Activated CD4-positive, alpha-beta T cell treated with anti-CD3 and anti-CD28 coated beads for 48 hours (primary cell): ENCODE results near the gene ZNF232.
"Not testable (repeated sequence)": the region's sequence is repeated elsewhere in the genome, so short reads cannot be mapped to it uniquely, and the experiment has no call there.

Source experiments
- DNase-seq: peaks from one replicate; pipeline ENCODE4 v3.0.0-alpha.2; 2020

The ZNF232 gene

DNA sequence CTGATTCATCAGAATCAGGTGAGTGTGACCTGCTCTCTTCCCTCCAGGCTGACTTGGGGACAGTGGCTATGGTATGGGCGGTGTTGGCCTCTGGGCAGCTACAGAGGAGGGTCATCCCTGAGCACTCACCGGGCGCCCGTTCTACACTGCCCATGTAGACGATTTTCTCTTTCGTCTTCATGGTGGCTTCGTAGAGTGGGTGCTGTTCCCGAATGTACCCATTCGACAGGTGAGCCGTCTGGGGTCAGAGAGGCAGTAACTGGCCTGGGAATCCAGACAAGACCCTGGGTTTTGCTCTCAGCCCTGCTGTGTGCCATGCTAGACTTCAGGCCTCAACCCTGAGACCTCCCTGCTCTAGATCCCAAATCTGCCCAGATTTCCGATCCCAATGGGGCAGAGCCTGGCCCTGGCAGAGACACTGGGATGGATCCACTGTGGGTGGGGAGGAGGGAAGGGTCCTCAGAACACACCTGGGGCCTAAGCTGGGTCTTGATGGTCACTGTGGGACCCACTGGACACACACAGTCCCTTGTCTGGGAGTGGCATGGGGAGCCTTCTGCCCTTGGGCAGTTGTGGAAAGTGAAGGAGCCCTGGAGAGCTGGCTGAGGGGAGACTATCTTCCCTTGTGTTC is 17.3 kb upstream of the ZNF232 start:
- DNase-seq, result no peak

DNA sequence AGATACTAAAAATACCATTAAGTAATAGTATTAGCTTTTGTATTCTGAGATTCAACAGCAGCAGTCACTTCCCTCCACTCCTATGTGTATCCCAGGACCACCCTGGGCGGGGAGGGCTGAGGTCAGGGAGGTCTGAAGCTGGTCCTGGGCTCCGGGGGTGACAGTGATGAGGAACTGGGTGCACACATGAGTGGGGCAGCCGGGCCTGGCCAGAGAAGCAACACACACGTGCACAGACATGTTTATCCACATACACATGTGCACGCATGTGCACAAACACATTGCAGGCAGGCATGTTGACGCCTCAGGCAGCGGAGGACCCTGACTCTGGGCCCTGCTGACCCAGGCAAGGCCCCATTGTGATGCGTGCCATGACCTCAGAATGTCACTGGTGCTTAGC is 16.7 kb upstream of the ZNF232 start:
- DNase-seq, result not testable (repeated sequence)

- no peak for DNase-seq
These were observed 16.2 kb upstream of the ZNF232 start for GRCh38 chr17:5127910-5128309.

DNA sequence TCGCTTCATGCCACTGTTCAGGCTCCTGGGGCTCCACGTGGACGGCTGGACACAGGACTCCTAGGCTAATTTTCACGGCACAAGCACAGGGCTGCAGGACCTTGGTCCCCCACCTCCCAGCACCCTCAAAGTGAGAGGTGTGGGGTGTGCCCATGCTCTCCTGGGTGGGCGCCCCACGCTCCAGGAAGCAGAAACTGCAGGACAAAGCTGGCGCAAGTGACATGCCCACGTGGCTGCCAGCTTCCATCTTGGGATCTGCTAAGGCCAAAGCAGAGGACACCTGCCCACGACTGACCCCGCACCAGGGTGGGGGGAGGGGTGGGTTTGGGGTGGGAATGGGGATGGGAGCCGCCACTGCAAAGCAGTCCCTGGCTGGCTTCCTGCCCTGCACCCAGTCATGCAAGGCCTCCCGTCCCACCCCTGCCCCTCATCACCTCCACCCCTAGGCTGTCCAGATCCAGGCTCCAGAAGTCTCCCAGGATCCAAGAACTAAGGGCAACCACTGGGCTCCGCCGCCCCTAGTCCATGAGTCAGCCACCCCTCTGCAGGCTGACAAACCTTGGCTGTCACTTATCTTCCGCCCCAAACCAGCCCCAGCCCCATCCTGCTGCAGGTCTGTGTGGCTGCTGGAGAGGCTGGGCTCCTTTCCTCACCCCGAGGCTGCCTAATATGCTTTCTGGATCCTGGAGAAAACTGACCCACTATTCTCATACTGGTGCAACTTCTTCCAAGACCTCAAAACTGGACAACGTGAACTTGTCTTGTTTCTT is 15.2 kb upstream of the ZNF232 start:
- no peak for DNase-seq

GRCh38 chr17:5124896-5125295 is 13.2 kb upstream of the ZNF232 start:
- DNase-seq, result not testable (repeated sequence)

- DNase-seq, result not testable (repeated sequence)
These were observed 12.6 kb upstream of the ZNF232 start for GRCh38 chr17:5124125-5124760.

DNA sequence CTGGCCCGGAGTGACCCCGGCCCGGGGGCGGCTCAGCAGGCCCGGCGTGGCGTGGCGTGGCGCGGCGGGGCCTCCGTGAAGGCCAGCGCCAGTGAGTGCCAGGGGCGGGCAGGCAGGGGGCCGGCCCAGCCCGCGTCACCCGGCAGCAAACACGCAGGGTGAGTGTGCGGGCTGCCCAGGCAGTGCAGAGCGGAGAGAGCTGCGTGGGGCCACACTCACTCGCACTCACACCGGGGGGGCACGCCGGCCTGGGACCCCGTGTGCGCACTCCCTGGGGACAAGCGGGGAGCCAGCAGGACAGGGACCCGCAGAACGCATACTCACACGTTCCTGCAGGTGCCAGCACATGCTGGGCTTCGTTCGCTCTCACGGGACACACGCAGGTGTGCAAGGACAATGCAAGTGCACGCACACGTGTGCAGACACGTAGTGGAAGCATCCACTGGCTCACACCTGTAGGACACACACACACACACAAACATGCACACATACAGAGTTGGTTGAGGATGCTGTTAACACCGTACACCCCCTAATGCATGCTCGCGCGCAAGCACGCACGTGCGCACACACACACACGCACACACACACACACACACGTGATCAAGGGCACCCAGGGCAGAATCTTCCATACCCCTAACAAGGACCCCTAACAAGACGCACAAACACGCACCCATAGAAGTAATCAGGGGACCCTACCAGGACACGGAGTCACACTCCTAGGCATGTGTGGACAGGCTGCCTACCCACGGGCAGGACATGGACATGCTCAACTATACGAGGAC is 11.9 kb upstream of the ZNF232 start:
- no peak for DNase-seq

DNA sequence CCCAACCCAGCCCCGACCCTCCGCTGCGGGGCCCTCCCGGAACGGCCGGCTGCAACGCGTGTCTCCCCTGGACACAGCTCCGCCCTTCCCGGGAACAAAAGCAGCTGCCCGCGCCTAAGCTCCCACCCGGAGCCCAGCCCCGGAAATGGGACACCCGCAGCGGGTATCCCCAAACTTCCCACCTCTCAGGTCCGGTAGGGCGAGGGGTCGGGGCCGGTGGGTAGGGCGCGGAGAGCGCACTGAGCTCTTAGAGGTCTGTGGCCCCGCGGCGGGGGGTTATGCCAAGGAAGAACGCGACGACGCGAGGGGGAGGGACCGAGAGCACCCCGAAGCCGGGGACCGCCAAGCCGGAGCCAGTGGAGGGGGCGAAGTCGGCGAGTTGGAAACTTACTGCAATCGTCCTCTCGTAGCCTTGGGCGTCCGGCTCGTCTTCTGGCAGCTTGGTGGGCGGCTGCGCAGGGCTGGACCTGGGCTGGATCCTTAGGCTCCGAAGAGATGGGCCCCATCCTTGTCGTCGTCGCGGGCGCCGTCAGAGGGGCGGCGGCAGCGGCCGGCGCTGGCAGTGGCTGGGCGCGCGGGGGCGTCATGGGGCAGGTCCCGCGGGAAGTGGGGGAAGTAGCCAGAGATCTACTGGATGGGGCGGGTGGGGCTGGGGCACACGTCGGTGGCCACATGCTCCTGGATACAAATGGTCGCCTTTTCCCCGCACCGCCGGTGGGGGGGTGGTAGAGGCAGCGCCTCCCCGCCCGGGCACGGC is 11.1 kb upstream of the ZNF232 start:
- no peak for DNase-seq

GRCh38 chr17:5122056-5122455 is 10.4 kb upstream of the ZNF232 start:
- DNase-seq, result not testable (repeated sequence)

DNA sequence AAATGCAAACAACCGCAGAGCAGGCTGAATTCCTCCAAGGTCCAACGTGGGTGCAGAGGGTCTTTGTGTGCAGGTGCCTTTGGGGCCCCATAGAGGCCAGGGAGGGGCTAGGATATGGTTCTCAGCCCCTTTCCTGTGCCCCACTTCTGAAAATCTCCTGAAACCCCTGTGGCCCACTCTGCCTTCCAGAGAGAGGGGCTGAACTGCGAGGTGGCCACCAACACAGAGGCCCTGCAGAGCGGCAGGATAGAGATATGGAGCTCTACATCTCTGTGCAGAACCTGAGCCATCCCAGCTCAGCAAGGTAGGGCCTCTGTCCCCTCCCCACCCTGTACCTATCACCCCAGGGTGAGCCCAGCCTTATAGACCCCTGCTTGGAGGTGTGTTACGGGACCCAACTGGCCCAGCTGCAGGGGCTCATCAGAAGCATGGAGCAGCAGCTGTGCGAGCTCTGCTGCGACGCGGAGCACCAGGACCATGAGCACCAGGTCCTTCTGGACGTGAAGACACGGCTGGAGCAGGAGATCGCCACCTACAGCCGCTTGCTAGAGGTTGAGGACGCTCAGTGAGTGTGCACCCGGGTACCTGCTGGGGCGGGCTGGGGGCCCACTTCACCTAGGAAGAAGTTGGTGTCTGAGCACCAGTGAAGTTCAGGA is 9.6 kb upstream of the ZNF232 start:
- DNase-seq, result no peak

DNA sequence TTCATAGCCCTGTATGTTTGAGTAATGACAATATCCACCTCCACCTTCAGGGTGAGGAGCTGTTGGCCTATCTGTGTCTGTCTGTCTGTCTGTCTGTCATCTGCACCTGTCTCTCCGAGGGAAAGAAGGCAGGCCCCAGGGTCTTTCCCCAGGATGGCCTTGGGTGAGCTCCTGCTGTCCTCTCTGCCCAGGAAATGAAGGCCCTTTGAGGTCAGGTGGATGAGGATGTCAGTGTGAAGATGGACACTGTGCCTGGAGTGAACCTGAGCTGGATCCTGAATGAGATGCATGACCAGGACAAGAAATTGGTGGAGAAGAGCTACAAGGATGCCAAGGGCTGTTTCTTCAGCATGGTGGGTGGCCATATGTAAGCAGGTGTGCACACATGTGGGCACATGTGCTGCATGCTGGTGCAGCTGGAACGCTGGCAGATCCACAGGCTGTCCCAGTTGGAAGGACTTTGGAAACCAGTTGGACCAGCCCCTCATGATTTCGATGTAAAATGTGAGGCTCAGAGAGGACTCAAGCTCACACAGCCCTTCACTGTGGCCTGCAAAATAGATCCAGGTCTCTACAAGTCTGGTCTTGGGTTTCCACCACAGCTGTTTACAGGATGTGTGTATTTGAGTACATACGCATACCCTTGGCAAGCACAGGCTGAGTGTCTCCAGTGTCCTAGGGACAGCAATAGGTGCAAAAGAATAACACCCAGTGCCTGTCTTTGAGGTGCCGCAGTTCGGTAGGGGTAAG is 8.9 kb upstream of the ZNF232 start:
- not testable (repeated sequence) for DNase-seq

GRCh38 chr17:5120036-5120435 is 8.4 kb upstream of the ZNF232 start:
- no peak for DNase-seq

DNA sequence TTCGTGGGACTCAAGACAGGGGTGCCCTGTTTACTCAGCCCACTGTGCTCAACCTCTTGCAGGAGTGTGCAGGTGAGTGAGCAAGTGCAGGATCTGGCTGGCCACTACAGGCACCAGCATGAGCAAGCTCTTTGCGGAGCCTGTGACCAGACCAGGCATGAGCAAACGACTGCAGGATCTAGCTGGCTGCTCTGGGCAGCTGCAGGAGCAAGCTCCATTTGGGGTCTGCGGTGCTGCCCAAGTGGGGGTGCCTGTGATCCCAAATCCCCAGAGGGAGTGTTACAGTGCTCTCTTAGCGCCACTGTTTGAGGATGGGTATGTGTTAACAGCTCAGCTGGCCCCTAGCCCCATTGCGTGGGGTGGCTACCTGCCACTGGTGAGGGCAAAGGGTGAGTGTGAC is 6.5 kb upstream of the ZNF232 start:
- no peak for DNase-seq

DNA sequence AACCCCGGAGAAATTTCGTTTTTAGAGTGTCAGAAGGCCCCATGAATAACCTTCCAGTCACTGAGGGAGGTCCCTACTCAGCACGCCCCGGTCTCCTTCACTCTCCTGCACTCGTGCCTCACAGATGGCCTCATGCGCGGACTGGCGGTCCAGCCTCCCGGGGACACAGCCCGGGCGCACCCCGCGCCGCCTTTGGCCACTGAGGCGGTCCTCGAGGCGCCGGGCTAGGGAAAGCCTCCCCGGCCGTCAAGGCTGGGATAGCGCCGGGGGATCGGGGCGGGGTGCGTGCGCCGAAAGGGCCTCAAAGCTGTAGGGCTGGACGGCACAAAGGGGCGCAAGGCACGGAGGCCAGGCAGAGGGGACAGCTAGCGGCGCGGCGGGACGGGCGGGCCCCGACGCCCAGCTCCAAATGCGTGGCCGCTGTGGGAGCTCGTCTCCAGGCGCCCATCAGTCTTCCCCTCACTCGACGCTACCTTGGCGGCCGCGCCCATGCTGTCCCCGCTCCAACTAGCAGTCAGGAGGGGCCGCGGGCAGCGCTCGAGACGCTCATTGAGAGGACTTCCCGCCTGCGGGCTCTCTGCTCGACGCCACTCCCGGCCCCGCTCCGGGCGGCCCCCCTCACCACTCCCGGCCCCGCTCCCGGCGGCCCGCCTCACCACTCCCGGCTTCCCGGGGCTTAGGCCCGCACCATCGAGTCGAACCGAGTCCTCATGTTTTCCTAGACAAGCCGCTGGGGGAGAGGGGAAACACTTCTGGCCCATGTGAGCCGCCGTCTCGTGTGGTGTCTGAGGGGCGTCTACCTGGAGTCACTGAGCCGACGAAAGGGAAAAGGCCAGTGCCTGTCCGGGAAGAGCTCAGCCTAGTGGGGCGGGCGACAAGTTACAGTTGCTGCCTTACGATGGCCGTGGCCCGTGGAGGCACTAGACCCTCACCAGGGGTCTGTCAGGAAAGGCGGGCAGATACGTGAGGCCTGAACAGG is 4.3 kb upstream of the ZNF232 start, which contains the start of gene USP6:
Gene USP6 (plus strand): TSS at position 360 of the 979 bp plus-strand sequence. CDS start 14,336 bp downstream, outside the sequence.
- peak; percentile 19 for DNase-seq

- DNase-seq, result no peak
These were observed 862 bp downstream of the ZNF232 start for GRCh38 chr17:5110816-5111215.

DNA sequence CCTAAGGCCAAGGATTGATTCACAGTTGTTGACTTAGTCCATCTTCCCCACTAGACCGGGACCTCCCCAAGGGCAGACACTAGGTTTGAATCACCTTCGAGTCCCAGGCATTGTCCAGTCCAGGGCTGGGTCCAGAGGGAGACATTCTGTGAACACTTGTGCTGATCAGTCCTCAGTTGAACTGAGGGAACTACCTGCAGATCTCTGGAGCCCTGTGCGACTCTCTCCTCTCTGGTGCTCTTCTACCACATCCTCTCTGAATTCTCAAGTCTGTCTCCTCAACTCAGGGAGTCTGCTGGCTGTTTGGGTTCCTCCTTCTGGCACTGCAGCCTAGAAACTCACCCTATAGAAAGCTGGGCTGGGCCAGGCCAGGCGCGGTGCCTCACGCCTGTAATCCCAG is 10.8 kb downstream of the ZNF232 start:
- no peak for DNase-seq

GRCh38 chr17:5099271-5099670 is 12.4 kb downstream of the ZNF232 start:
- DNase-seq, result no peak

- peak; percentile 49 for DNase-seq
These were observed 14.4 kb downstream of the ZNF232 start for GRCh38 chr17:5097101-5097834.

DNA sequence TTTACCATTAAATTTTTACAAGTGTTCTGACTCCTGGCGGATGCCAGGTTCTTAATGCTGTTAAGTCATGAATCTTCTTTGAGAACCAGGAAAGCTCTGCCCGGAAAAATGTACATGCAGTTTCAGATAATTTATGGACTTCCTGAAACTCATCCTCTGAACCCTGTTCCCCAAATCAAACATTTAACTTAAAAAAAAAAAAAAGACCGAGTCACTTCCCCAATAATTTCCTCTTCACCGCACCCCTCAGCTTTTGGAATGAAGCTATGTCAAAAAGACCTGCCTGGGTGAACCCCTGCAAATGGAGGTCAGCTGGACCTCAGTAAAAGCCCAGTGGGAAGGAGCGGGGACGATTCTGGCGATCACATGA is 15.0 kb downstream of the ZNF232 start:
- DNase-seq, result no peak
